AG04450 (cell line): ENCODE data around the gene CLPSL1. TPM values are rescaled to one million over a fixed set of nuclear protein-coding genes. Genes with fewer than 3 reads are reported as not detected.

Source experiments
- CTCF ChIA-PET: fragments of 300-600, 350-600 bp; formaldehyde crosslinking; extraction: SDS; loops from one replicate; lab custom pipeline; 2022; ENCODE audit warnings: antibody characterized with exemption, inconsistent platforms; lab: Charles Lee
- POLR2A ChIA-PET: fragments of 350-600 bp; formaldehyde crosslinking; extraction: SDS; loops from one replicate; lab custom pipeline; 2021; ENCODE audit warnings: antibody characterized with exemption, inconsistent platforms; lab: Yijun Ruan, JAX
- DNase-seq: peaks from one replicate; pipeline ENCODE4 v3.0.0-alpha.2; 2011; ENCODE audit warnings: low read depth, low spot score
- H3K27ac ChIP-seq: one replicate; pipeline ENCODE4 v1.5.1; 2012; ENCODE audit warnings: low read depth, low read length, control low read depth
- H3K27me3 ChIP-seq: one replicate; pipeline ENCODE4 v1.6.0; 2012; ENCODE audit warnings: low read length; ENCODE audit not compliant: control insufficient read depth, insufficient read depth
- H3K4me3 ChIP-seq: 2 replicates; pipeline ENCODE4 v1.5.1; 2011; ENCODE audit warnings: mild to moderate bottlenecking, low read depth, low read length, control low read depth
- H3K9me3 ChIP-seq: 2 replicates; pipeline ENCODE4 v1.5.1; 2012; ENCODE audit warnings: low read length; ENCODE audit not compliant: control insufficient read depth, insufficient read depth
- CTCF ChIP-seq: IDR thresholded peaks from 2 replicates; pipeline ENCODE4 v1.5.1; 2011; ENCODE audit warnings: low read depth, low read length, control low read depth, inconsistent platforms
- polyA plus RNA-seq: library from polyadenylated mRNA; depleted of rRNA; stranded (reverse); fragments of >200 nt; gene quantifications from 2 replicates; pipeline ENCODE4 v1.2.3, GENCODE V29; 2011

The CLPSL1 gene
- polyA plus RNA-seq, 1 experiment = not detected

DNA sequence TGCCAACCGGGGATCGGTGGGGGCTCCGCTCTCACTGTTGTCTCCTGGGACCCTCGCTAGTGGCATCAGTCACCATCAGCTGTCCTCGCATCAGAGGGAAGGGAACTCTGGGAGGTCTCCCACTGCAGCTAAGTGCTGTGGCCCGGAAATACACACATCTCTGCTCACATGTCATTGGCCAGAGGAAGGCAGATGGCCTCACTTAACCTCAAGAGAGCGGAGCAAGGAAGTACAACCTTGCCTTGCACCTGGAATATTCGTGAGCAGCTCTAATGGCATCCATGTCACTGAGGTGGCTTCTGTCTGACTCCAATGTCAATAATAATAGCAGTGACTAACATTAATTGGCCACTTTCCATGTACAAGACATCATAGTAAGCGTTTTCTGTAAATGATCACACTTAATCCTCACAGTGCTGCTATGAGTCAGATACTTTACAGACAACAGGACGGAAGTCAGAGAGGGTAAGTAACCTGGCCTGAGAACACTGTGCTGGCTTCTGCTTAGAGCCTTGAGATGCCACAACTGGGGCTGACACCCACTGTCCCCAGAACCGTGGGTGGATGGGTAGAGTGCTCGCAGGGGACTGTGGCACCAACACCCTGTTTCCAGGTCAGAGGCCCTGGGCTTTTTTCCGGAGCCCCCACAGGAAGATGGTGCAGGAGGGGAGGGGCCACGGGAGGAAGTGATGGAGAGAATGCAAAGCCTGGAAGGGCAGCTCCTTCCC lies 30.3 kb downstream of the CLPSL1 start:
- no peak for DNase-seq
- Histone ChIP-seq H3K4me3 (no peak overlapping the region), H3K27me3 (no peaks in the 10 kb centered on the region), H3K9me3 (no peaks in the 10 kb centered on the region), H3K27ac (no peak overlapping the region)
- TF ChIP-seq CTCF = no peak
- POLR2A ChIA-PET = no interaction called here
- CTCF ChIA-PET = interaction anchor here (0.6 kb wide), 1 partner anchor 167 kb away, joined by 3 read pairs; no protein-coding TSS in a partner anchor

DNA sequence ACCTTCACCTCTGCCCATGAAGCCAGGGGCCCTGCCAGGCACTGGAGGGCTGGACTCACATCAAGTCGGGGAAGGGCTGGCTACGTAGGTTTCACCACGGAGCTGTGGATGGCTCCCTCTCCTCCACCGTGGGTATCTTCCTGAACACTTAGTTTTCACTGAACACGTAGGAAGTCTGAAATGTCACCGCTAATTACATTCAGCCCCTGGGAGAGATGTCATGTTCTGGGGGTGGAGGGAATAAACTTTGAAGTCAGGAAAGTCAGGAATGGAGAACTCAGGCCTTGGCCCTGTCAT lies 30.8 kb downstream of the CLPSL1 start:
- H3K9me3 ChIP-seq = no peaks in the 10 kb centered on the region
- POLR2A ChIA-PET = interaction anchor here (0.6 kb wide), 1 partner anchor 119 kb away, joined by 3 read pairs; no protein-coding TSS in a partner anchor
- TF ChIP-seq CTCF = no peak
- CTCF ChIA-PET = interaction anchor here (0.6 kb wide), 1 partner anchor 167 kb away, joined by 3 read pairs; no protein-coding TSS in a partner anchor
- no peak for DNase-seq
- no peak overlapping the region for H3K4me3 ChIP-seq
- H3K27ac ChIP-seq = no peak overlapping the region
- H3K27me3 ChIP-seq = no peaks in the 10 kb centered on the region

DNA sequence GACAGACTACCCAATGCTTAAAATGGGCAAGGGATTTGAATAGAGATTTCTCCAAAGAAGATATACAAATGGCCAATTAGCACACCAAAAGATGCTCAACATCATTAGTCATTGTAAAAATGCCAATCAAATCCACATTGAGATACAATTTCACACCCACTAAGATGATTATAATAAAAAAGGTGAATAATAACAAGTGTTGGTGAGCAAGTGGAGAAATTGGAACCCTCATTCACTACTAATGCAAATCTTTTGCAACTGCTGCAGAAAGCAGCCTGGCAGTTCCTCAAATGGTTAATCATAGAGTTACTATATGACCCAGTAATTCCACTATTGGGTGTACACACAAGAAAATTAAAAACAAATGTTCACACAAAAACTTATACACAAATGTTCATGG lies 36.7 kb downstream of the CLPSL1 start:
- Histone ChIP-seq H3K27ac (no peak overlapping the region), H3K9me3 (no peaks in the 10 kb centered on the region; the same call in 1 of the 2 replicates), H3K4me3 (no peak overlapping the region), H3K27me3 (peaks cover 2% of the 10 kb centered on the region)
- DNase-seq = no peak
- no peak for TF ChIP-seq CTCF
- POLR2A ChIA-PET = no interaction called here
- CTCF ChIA-PET = no interaction called here

DNA sequence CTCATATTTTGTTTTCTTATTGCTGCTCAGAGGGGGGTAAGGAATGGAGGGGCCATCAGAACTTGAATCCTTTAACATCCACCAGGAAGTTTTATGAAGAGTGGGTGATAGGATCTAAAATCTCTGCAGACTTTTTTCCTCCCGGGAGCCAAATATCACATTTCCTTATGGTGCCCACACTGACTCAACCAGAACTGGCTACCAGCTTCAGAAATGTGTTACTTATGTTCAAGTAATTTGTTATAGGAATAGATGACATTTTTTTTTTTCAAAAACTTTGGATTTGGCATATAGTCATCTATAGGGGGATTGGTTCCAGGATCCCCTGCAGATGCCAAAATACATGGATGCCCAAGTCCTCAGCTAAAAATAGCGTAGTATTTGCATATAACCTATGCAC lies 42.8 kb downstream of the CLPSL1 start:
- ChIA-PET CTCF (no interaction called here), POLR2A (no interaction called here)
- no peak for TF ChIP-seq CTCF
- Histone ChIP-seq H3K27ac (no peak overlapping the region), H3K27me3 (peaks cover 2% of the 10 kb centered on the region), H3K4me3 (no peak overlapping the region), H3K9me3 (no peaks in the 10 kb centered on the region)
- DNase-seq = no peak

DNA sequence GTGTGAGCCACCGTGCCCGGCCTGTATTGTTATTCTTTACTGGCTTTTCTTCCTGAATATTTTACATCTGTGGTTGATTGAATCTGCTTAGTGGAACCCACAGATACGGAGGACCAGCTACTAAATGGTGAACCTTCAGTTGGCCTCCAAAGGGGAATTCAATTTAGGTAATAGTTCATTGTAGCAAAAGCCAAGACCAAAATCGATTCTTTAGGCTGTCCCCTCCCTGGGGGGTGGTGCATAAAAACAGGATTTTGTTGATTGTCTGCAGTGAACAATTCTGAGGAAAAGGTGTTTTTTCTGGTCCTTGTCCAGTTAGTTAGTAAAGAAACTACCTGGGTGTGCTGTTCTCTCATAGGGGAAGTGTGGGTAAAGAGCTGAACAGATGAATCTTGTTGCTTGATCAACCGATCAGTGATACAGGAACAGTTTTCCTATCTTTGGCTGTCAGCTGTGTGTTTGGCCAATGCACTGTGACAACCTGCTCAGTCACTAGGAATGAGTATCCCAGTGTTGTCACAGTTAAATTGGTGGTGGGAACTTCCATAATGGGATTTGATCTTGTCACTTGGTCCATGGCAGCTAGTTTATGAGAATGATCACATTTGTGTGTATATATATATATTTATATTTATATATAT lies 43.9 kb downstream of the CLPSL1 start:
- no peak for DNase-seq
- H3K9me3 ChIP-seq = no peaks in the 10 kb centered on the region
- no peak overlapping the region for H3K4me3 ChIP-seq
- ChIA-PET CTCF (no interaction called here), POLR2A (no interaction called here)
- peaks cover 2% of the 10 kb centered on the region for H3K27me3 ChIP-seq
- H3K27ac ChIP-seq = no peak overlapping the region
- no peak for TF ChIP-seq CTCF
